ENCODE measurements around the gene CSHL1.

DNA sequence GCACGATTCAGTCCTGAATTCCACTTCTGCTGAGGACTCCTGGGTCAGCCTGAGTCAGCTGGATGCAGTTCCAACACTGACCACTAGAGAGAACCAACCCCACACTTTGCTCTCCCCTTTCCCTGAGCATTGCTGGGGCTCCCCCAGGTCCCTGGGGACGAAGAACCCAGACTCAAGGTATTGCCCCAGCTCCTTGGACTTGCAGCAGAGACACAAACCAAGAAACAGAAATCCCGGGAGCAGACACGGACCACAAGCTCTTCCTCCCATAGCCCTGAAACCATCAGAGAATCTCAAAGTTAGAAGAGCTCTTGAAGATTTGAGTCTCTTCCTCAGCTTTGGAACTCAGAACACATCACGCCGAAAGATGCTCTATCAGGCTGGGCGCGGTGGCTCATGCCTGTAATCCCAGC lies 8.3 kb upstream of the CSHL1 start:
- TF ChIP-seq POLR2A (IDR thresholded peaks at IDR 0.05) (no peak), POLR2AphosphoS5 (IDR thresholded peaks at IDR 0.05; ENCODE audit: insufficient read depth in 1 of 2, low read depth in 1 of 2) (no peak)
- TF ChIP-seq, protein P1, sequence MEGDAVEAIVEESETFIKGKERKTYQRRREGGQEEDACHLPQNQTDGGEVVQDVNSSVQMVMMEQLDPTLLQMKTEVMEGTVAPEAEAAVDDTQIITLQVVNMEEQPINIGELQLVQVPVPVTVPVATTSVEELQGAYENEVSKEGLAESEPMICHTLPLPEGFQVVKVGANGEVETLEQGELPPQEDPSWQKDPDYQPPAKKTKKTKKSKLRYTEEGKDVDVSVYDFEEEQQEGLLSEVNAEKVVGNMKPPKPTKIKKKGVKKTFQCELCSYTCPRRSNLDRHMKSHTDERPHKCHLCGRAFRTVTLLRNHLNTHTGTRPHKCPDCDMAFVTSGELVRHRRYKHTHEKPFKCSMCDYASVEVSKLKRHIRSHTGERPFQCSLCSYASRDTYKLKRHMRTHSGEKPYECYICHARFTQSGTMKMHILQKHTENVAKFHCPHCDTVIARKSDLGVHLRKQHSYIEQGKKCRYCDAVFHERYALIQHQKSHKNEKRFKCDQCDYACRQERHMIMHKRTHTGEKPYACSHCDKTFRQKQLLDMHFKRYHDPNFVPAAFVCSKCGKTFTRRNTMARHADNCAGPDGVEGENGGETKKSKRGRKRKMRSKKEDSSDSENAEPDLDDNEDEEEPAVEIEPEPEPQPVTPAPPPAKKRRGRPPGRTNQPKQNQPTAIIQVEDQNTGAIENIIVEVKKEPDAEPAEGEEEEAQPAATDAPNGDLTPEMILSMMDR (IDR thresholded peaks at IDR 0.05) = peak; percentile 92 to 95 (median 93)
